ENCODE results near the gene PSMB11. TPM values are rescaled to one million over a fixed set of nuclear protein-coding genes. Genes with fewer than 3 reads are reported as not detected.
A peak's percentile ranks its signal among the peaks of the same experiment; 100 is the strongest.

The PSMB11 gene
- not detected for total RNA-seq
- long read RNA-seq = 0 reads

GRCh38 chr14:23042162-23042965 is at the start of gene PSMB11:
TSS of gene PSMB11 (plus strand) at chr14:23042212. CDS start at chr14:23042226, 14 bp downstream.
- Histone ChIP-seq H3K4me1 (peaks cover 11% of the 10 kb centered on the region), H3K9me3 (no peaks in the 10 kb centered on the region), H3K4me3 (no peak within 1 kb of the TSS), H3K27me3 (ENCODE audit: low read depth) (no peaks in the 10 kb centered on the region), H3K27ac (no peak within 1 kb of the TSS), H3K36me3 (no peaks in the 10 kb centered on the region)
- no peak for TF ChIP-seq CTCF (IDR thresholded peaks at IDR 0.05)
- intact Hi-C loops (cut with DNase I) = no loop called here
- DNase-seq (no peak), ATAC-seq (no peak)

- peaks cover 9% of the 10 kb centered on the region for H3K4me1 ChIP-seq
- H3K36me3 ChIP-seq = peaks cover 24% of the 10 kb centered on the region
- ATAC-seq (no peak), DNase-seq (no peak)
- no peak overlapping the region for H3K4me3 ChIP-seq
- no peak overlapping the region for H3K27ac ChIP-seq
- H3K27me3 ChIP-seq (ENCODE audit: low read depth) = no peaks in the 10 kb centered on the region
- intact Hi-C loops (cut with DNase I) = no loop called here
- no peaks in the 10 kb centered on the region for H3K9me3 ChIP-seq
- TF ChIP-seq CTCF (IDR thresholded peaks at IDR 0.05) = no peak
Observed at GRCh38 chr14:22993517-22993916, 48.5 kb upstream of the PSMB11 start.

- intact Hi-C loops (cut with DNase I) = no loop called here
- peak; percentile 61 for DNase-seq
- peak; percentile 75 to 77 for ATAC-seq
- Histone ChIP-seq H3K4me3 (no peak overlapping the region), H3K4me1 (peaks cover 9% of the 10 kb centered on the region), H3K36me3 (peaks cover 20% of the 10 kb centered on the region), H3K27ac (no peak overlapping the region), H3K9me3 (no peaks in the 10 kb centered on the region), H3K27me3 (ENCODE audit: low read depth) (no peaks in the 10 kb centered on the region)
- TF ChIP-seq CTCF (IDR thresholded peaks at IDR 0.05) = peak; percentile 56
Observed at GRCh38 chr14:22994762-22995275, 47.2 kb upstream of the PSMB11 start.

- peak; percentile 69 to 87 for ATAC-seq
- intact Hi-C loops (cut with DNase I) = no loop called here
Observed at GRCh38 chr14:22995889-22996625, 46.0 kb upstream of the PSMB11 start.

More at GRCh38 chr14:22995889-22996625, 46.0 kb upstream of the PSMB11 start:
- no peak for DNase-seq
- H3K4me1 ChIP-seq = peaks cover 9% of the 10 kb centered on the region
- H3K4me3 ChIP-seq = no peak overlapping the region
- H3K36me3 ChIP-seq = peaks cover 20% of the 10 kb centered on the region
- no peak for TF ChIP-seq CTCF (IDR thresholded peaks at IDR 0.05)
- no peaks in the 10 kb centered on the region for H3K9me3 ChIP-seq
- no peak overlapping the region for H3K27ac ChIP-seq
- H3K27me3 ChIP-seq (ENCODE audit: low read depth) = no peaks in the 10 kb centered on the region

All from lower lobe of right lung (tissue), 2 donors.